Prostate gland (tissue), 2 donors: ENCODE data around the gene CLN3. TPM values are rescaled to one million over a fixed set of nuclear protein-coding genes. Genes with fewer than 3 reads are reported as not detected.

Experiments
- DNase-seq: peaks from one replicate; pipeline ENCODE4 v3.0.0-alpha.2; 2019; ENCODE audit warnings: low spot score
- H3K27ac ChIP-seq, 2 donors: fragments of 200-600 bp; sonication (generic); 2 replicates each; pipeline ENCODE4 v1.5.1; 2017 to 2019
- H3K27me3 ChIP-seq: fragments of 200-600 bp; sonication (generic); replicated peaks from 2 replicates; pipeline ENCODE4 v1.5.1; 2019; ENCODE audit not compliant: insufficient read depth
- H3K36me3 ChIP-seq, 2 donors: fragments of 200-600 bp; sonication (generic); 1 replicate in 1 of 2; 2 replicates in 1 of 2; pipeline versions ENCODE4 v1.5.1 to v1.8.1; 2017 to 2019
- H3K4me1 ChIP-seq: fragments of 200-600 bp; sonication (generic); replicated peaks from 2 replicates; pipeline ENCODE4 v1.5.1; 2019
- H3K4me3 ChIP-seq, 2 donors: fragments of 200-600 bp; sonication (generic); 2 replicates each; pipeline ENCODE4 v1.5.1; 2017 to 2019
- H3K9me3 ChIP-seq: fragments of 200-600 bp; sonication (generic); 2 replicates; pipeline ENCODE4 v1.5.1; 2017
- CTCF ChIP-seq, 4 experiments: fragments of 200-600 bp in 2 of 4; fragments of 450-650 bp in 2 of 4; sonication (generic) in 2 of 4; IDR thresholded peaks; 1 replicate in 3 of 4; 2 replicates in 1 of 4; pipeline ENCODE4 v1.5.1; 2016 to 2019; ENCODE audit warnings: antibody characterized with exemption in 4 of 4, mild to moderate bottlenecking in 2 of 4, moderate library complexity in 2 of 4
- POLR2A ChIP-seq: fragments of 450-650 bp; IDR thresholded peaks from one replicate; pipeline ENCODE4 v1.6.1; 2016; ENCODE audit warnings: antibody characterized with exemption, mild to moderate bottlenecking
- POLR2AphosphoS5 ChIP-seq: sonication (generic); formaldehyde crosslinking; IDR thresholded peaks from one replicate; pipeline ENCODE4 v1.6.1; 2017; ENCODE audit warnings: antibody characterized with exemption
- WGBS: methylation state at CpG from one replicate; pipeline ENCODE4 v1.1.5; 2018; 5-methylcytosine and 5-hydroxymethylcytosine counted together
- intact Hi-C: fragments of 100-400 bp; cut with DNase I; formaldehyde crosslinking; loops from one replicate; pipeline ENCODE4 v1.14.2; 2022
- total RNA-seq, 2 donors: library from RNA; depleted of rRNA; stranded (reverse); fragments of >200 nt; gene quantifications; one replicate each; pipeline ENCODE4 v1.1.0, GENCODE V29; 2016

CLN3 gene
- total RNA-seq, 2 donors from 2014 or later: 30.6 to 47.3 TPM

GRCh38 chr16:28524681-28525171, 32.9 kb upstream of the CLN3 start:
- Histone ChIP-seq H3K27me3 (no peaks in the 10 kb centered on the region), H3K36me3 (no peaks in the 10 kb centered on the region), H3K27ac (no peak overlapping the region), H3K4me1 (no peaks in the 10 kb centered on the region), H3K4me3 (no peak overlapping the region), H3K9me3 (no peaks in the 10 kb centered on the region)
- intact Hi-C loops: no loop called here
- DNase-seq: no peak
- TF ChIP-seq CTCF (IDR thresholded peaks at IDR 0.05): no peak
- no peak for TF ChIP-seq POLR2A
- no peak for TF ChIP-seq POLR2AphosphoS5
- 68% methylated on average over 6 of the region's 6 CpGs for WGBS

- Histone ChIP-seq H3K36me3 (no peaks in the 10 kb centered on the region), H3K27ac (no peak overlapping the region), H3K27me3 (no peaks in the 10 kb centered on the region), H3K4me3 (no peak overlapping the region), H3K4me1 (no peaks in the 10 kb centered on the region), H3K9me3 (no peaks in the 10 kb centered on the region)
- TF ChIP-seq CTCF (IDR thresholded peaks at IDR 0.05) (no peak), POLR2A (no peak), POLR2AphosphoS5 (no peak)
- 88% methylated on average over 11 of the region's 11 CpGs for WGBS
- no peak for DNase-seq
- intact Hi-C loops: no loop called here
These were observed 30.9 kb upstream of the CLN3 start for GRCh38 chr16:28522792-28523191.

- intact Hi-C loops: no loop called here
- TF ChIP-seq CTCF (IDR thresholded peaks at IDR 0.05): no peak
- TF ChIP-seq POLR2AphosphoS5: no peak
- no peak for TF ChIP-seq POLR2A
- H3K9me3 ChIP-seq: no peaks in the 10 kb centered on the region
- WGBS: 91% methylated on average over 6 of the region's 6 CpGs
- no peak for DNase-seq
- H3K27ac ChIP-seq: no peak overlapping the region
- no peak overlapping the region for H3K4me3 ChIP-seq
- H3K27me3 ChIP-seq: no peaks in the 10 kb centered on the region
- H3K36me3 ChIP-seq: no peaks in the 10 kb centered on the region
- H3K4me1 ChIP-seq: no peaks in the 10 kb centered on the region
These were observed 29.6 kb upstream of the CLN3 start for GRCh38 chr16:28521436-28521835.

- Histone ChIP-seq H3K27me3 (no peaks in the 10 kb centered on the region), H3K9me3 (no peaks in the 10 kb centered on the region), H3K27ac (no peak overlapping the region), H3K4me1 (no peaks in the 10 kb centered on the region), H3K36me3 (no peaks in the 10 kb centered on the region), H3K4me3 (no peak overlapping the region)
- 71% methylated on average over 7 of the region's 7 CpGs for WGBS
- intact Hi-C loops: no loop called here
- no peak for TF ChIP-seq POLR2AphosphoS5
- no peak for TF ChIP-seq POLR2A
- no peak for TF ChIP-seq CTCF (IDR thresholded peaks at IDR 0.05)
- no peak for DNase-seq
These were observed 28.8 kb upstream of the CLN3 start for GRCh38 chr16:28520672-28521071.

GRCh38 chr16:28514246-28514645, 22.4 kb upstream of the CLN3 start:
- TF ChIP-seq POLR2AphosphoS5 (no peak), POLR2A (no peak), CTCF (IDR thresholded peaks at IDR 0.05) (no peak)
- H3K4me1 ChIP-seq: no peaks in the 10 kb centered on the region
- no peak overlapping the region for H3K27ac ChIP-seq
- 97% methylated on average over 7 of the region's 7 CpGs for WGBS
- no peak for DNase-seq
- H3K36me3 ChIP-seq: no peaks in the 10 kb centered on the region
- H3K27me3 ChIP-seq: no peaks in the 10 kb centered on the region
- intact Hi-C loops: no loop called here
- H3K9me3 ChIP-seq: no peaks in the 10 kb centered on the region
- no peak overlapping the region for H3K4me3 ChIP-seq
